IPS-20b (cell line): Measurements from ENCODE around the gene GTF3C4.

Experiments used
- H3K27ac ChIP-seq: one replicate; pipeline ENCODE4 v1.5.1; 2013; ENCODE audit warnings: low read length
- H3K27me3 ChIP-seq: 2 replicates; pipeline ENCODE4 v1.6.1; 2013; ENCODE audit warnings: mild to moderate bottlenecking, low read length, inconsistent platforms; ENCODE audit not compliant: insufficient read depth
- H3K36me3 ChIP-seq: 2 replicates; pipeline ENCODE4 v1.6.1; 2013; ENCODE audit warnings: low read depth, mild to moderate bottlenecking, inconsistent platforms, low read length, moderate library complexity; ENCODE audit not compliant: insufficient read depth
- H3K4me1 ChIP-seq: 2 replicates; pipeline ENCODE4 v1.6.1; 2013; ENCODE audit warnings: mild to moderate bottlenecking, control low read depth, inconsistent platforms, low read length, moderate library complexity; ENCODE audit not compliant: insufficient read depth
- H3K4me3 ChIP-seq: 2 replicates; pipeline ENCODE4 v1.5.1; 2013; ENCODE audit warnings: mild to moderate bottlenecking, low read length, inconsistent platforms
- H3K9ac ChIP-seq: 2 replicates; pipeline ENCODE4 v1.6.1; 2013; ENCODE audit warnings: low read depth, mild to moderate bottlenecking, inconsistent platforms, low read length, moderate library complexity
- H3K9me3 ChIP-seq: 2 replicates; pipeline ENCODE4 v1.6.1; 2013; ENCODE audit warnings: mild to moderate bottlenecking, low read depth, low read length, inconsistent platforms; ENCODE audit not compliant: insufficient read depth

GTF3C4 gene

DNA sequence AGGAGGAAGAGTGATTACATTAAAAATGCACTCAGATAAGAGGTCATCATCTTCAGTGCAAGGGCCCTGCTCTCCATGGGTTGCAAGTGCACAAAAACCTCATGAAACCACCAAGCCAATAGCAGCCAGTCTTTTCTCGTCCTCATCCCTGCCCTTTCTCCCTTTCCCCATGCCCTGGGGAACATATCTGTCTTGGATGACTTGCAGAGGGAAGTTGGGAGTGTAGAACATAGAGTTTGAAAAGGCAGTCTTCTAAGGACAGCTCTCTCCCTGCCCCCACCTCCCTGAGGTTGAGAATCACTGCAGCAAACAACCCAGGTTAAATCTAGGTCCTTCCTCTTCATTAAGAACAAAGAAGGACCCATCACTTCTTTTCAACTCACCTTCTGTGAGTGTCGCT is 22.5 kb upstream of the GTF3C4 start:
- Histone ChIP-seq H3K27me3 (no peaks in the 10 kb centered on the region), H3K36me3 (peaks cover 100% of the 10 kb centered on the region), H3K9ac (no peak overlapping the region), H3K27ac (no peak overlapping the region), H3K4me3 (no peak overlapping the region), H3K9me3 (no peaks in the 10 kb centered on the region), H3K4me1 (no peaks in the 10 kb centered on the region)

DNA sequence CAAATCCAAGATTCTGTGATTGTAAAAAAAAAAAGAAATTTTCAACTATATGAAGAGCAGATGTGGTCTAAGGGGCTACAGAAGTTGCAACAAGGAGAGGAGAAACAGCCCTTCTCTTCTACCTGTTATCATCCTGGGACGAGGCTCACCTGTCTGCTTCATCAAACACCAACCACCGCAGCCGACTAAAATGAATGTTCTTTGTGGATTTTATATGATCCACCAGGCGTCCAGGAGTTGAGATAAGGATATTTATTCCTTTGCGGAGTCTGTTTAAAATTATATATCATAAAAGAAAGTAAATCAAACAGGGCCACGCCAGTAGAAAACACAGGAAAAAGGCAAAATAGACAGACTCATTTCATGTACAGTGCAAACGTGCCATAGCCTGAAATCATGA is 22.0 kb upstream of the GTF3C4 start:
- Histone ChIP-seq H3K4me3 (no peak overlapping the region), H3K9ac (no peak overlapping the region), H3K9me3 (no peaks in the 10 kb centered on the region), H3K4me1 (no peaks in the 10 kb centered on the region), H3K36me3 (peaks cover 97% of the 10 kb centered on the region), H3K27me3 (no peaks in the 10 kb centered on the region), H3K27ac (no peak overlapping the region)

DNA sequence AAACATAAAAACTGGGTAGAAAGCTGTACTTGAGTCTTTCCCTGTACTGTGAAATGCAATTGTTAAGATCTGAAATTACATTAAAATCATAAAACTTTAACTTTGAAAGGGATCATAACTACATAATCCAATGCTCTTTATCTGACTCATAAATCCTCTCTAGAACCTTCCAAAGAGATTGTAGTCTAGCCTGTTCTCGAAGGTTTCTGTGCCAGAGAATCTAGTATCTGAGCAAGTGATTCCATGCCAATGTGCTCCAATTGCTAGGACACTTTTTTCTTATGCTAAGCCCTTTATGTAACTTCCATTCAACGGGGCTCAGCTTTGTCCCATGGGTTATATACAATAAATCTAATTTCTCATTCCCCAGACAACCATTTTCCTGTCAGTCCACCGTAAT is 21.6 kb upstream of the GTF3C4 start:
- H3K36me3 ChIP-seq = peaks cover 92% of the 10 kb centered on the region
- no peaks in the 10 kb centered on the region for H3K4me1 ChIP-seq
- no peaks in the 10 kb centered on the region for H3K9me3 ChIP-seq
- no peak overlapping the region for H3K9ac ChIP-seq
- no peak overlapping the region for H3K4me3 ChIP-seq
- H3K27me3 ChIP-seq = no peaks in the 10 kb centered on the region
- H3K27ac ChIP-seq = no peak overlapping the region

DNA sequence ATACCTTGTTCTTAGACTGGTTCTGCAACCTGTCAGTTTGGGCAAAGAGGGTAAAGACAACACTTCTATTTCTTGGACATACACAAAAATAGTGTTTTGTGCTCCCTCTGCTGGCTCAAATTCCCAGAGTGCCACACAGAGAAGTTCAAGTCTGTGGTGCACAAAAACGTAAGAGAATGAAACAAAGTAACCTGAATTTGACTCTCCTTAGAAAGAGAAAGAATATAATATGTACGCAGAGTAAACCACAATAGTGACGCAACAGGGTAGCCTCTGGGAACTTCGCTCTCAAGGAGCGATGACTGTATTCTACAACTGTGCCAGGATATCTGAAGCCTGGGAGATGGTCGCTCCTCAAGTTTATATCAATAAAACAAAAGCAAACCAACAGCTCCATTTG is 19.0 kb upstream of the GTF3C4 start:
- H3K27ac ChIP-seq = no peak overlapping the region
- peaks cover 73% of the 10 kb centered on the region for H3K36me3 ChIP-seq
- no peak overlapping the region for H3K4me3 ChIP-seq

DNA sequence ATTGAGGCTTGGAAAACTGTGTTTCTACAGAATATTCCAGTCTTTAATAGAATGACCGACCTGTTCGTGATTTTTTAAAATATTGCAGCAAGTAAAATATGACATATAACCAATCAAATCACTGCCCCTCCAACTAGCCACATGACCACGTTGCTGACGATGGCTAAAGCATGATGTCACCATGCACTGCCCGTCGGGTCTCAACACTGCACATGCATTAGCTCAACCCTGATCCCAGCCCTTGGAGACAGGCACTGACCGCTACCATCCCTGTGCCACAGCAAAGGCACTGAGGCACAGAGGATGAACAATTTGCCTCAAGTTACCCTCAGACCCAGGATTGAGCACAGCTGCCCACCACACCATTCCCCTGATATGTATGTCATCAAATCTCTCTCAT is 14.0 kb upstream of the GTF3C4 start:
- Histone ChIP-seq H3K4me1 (no peaks in the 10 kb centered on the region), H3K27me3 (no peaks in the 10 kb centered on the region), H3K4me3 (no peak overlapping the region), H3K9me3 (no peaks in the 10 kb centered on the region), H3K36me3 (peaks cover 71% of the 10 kb centered on the region), H3K9ac (no peak overlapping the region), H3K27ac (no peak overlapping the region)

More for the DNA sequence above, 19.0 kb upstream of the GTF3C4 start:
- H3K9me3 ChIP-seq = no peaks in the 10 kb centered on the region
- no peaks in the 10 kb centered on the region for H3K27me3 ChIP-seq
- H3K9ac ChIP-seq = no peak overlapping the region
- no peaks in the 10 kb centered on the region for H3K4me1 ChIP-seq

DNA sequence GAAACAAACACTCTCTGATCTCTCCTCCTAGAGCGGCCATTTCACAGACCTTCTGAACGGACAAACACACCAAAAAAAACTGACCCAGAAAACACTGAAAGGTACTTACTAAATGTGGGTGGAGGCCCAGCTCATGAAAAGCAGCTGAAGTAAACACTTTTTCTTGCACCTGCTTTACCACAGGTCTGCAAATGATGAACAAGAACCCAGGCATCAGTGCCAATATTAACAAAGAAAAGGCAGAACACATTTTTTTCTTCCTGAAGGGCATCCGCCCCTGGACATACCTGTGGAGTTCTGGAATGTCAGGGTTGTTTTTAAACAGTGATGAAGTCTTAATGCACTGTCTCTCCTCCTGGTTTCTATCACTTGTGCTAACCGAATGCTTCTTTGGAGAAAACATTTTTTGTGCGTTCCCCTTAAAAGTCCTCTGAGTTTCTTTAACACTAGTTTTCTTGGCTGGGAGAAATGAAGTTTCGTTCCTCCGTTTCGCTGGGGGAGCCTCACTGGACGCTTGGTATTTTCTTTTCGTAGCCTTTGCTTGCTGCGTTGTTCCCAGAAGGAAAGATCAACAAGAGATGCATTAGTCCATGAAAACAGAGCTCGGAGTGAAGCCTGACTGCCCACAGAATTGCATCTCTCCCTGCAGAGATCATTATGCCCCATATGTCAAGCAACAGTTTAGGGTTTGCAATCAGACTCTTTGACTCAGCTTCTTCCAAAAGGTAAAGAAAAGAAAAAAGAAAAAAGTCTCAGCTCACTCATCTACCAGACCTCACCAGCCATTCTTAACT is 7.9 kb upstream of the GTF3C4 start:
- Histone ChIP-seq H3K9ac (peak overlapping the region; percentile 57; the same call in 1 of the 2 replicates), H3K27me3 (no peaks in the 10 kb centered on the region), H3K4me1 (peaks cover 19% of the 10 kb centered on the region), H3K9me3 (no peaks in the 10 kb centered on the region), H3K27ac (no peak overlapping the region), H3K36me3 (peaks cover 55% of the 10 kb centered on the region), H3K4me3 (peak overlapping the region; percentile 44; the same call in 1 of the 2 replicates)

DNA sequence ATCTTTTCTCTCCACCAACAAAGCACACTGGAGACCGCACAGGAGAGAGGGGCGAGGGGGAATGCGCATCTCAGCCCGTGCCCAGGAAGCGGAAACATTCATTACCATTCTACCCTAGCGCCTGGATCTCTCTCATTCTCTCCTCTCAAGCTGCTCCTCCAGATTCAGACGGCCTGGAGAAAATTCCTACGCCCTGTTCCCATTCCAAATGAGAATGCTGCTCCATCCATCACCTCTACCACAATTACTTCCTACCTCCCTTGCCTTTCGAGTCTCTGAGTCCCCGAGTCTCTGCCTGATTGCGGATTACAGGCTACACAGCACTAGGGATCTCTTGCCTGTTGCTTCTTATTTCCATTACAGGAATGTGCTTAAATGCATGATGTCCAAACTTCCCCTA is 7.1 kb upstream of the GTF3C4 start:
- peak overlapping the region; percentile 44 for H3K4me3 ChIP-seq
- no peak overlapping the region for H3K27ac ChIP-seq
- H3K27me3 ChIP-seq = no peaks in the 10 kb centered on the region
- peaks cover 26% of the 10 kb centered on the region for H3K4me1 ChIP-seq
- no peaks in the 10 kb centered on the region for H3K9me3 ChIP-seq
- peaks cover 47% of the 10 kb centered on the region for H3K36me3 ChIP-seq
- H3K9ac ChIP-seq = peak overlapping the region; percentile 57; the same call in 1 of the 2 replicates

DNA sequence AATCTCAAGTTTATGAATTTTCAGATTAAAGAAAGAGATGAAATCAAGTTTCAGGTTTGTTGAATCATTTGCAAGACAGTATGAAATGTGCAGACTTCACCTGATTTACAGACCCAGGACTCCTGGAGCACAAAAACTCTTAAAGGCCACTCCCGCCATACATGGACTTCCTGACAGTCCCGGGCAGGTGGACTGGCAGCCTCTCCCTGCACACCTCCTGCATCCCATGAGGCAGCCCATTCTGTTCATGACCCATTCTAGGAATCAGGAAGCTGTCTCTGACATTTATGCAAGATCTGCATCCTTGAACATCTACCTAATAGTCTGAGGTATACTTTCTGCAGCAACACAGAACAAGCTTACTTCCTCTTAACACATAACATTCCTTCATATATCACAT is 6.4 kb upstream of the GTF3C4 start:
- no peak overlapping the region for H3K27ac ChIP-seq
- H3K36me3 ChIP-seq = peaks cover 40% of the 10 kb centered on the region
- no peak overlapping the region for H3K9ac ChIP-seq
- no peak overlapping the region for H3K4me3 ChIP-seq
- peaks cover 29% of the 10 kb centered on the region for H3K4me1 ChIP-seq
- no peaks in the 10 kb centered on the region for H3K9me3 ChIP-seq
- no peaks in the 10 kb centered on the region for H3K27me3 ChIP-seq

DNA sequence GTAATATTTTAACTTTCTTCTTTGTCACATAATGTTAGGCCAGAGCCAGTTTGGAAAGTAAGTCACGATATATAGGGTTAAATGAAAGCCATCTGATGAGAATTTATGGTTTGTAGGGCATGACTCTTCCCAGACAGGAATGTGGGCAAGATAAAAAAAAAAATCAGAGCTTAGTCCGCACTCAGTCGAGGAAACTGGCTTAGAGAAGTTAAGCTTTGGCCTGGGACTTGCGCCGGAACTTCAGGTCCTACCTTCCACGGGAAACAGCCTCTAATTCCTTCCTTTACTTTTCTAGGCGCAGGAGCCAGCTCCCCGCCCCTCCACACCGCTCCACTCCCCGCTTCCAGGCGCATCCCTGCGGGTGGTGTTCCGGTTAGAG is 956 bp upstream of the GTF3C4 start:
- H3K27ac ChIP-seq = peak overlapping the region; percentile 35
- peaks cover 24% of the 10 kb centered on the region; the same call in 1 of the 2 replicates for H3K4me1 ChIP-seq
- H3K36me3 ChIP-seq = peaks cover 9% of the 10 kb centered on the region; the same call in 1 of the 2 replicates
- no peaks in the 10 kb centered on the region for H3K9me3 ChIP-seq
- peak overlapping the region; percentile 84 for H3K4me3 ChIP-seq
- H3K9ac ChIP-seq = peak overlapping the region; percentile 89
- no peaks in the 10 kb centered on the region for H3K27me3 ChIP-seq

DNA sequence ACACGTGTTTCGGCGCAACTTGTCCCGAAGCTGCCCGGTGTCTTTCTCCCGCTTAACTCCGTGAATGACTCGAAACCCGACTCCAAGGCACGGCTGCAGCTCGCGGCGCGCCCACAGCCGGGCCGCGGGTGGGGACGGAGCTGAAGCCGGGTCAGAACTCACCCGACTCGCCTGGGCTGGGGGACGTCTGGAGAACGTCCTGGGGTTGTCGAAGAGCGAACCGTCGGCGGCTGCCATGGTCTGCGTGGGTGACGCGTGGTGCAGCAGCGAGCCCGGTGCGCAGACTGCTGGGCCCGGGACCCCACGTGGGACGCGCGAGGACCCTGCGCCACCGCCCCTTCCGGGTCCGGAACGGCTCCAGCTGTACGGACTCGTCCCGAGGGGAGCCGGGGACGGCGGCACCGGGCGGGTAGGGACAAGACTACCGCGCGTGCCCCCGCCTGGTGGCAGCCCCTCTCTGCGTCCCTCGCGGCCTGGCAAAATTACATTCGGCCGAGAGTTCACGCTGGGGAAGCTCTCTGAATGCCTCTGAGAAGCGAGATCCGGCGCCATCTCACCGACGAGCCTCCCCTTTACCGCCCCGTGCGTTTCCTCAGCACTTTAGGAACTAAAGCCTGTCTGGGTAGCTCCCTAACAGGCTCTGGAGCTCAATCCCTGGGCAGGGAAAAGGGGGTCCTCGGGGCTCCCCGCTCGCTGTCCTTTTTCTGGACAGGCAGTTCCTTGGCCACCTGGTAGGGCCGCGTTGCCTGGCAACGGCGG is 387 bp upstream of the GTF3C4 start, which contains the start of gene DDX31:
Gene DDX31 (minus strand): TSS at position 286 of the 759 bp plus-strand sequence. CDS start 49 bp downstream, at position 237.
- Histone ChIP-seq H3K27me3 (no peaks in the 10 kb centered on the region), H3K4me3 (peak within 1 kb of the TSS; percentile 84), H3K36me3 (peaks cover 9% of the 10 kb centered on the region; the same call in 1 of the 2 replicates), H3K9ac (peak within 1 kb of the TSS; percentile 89), H3K9me3 (no peaks in the 10 kb centered on the region), H3K27ac (peak within 1 kb of the TSS; percentile 35), H3K4me1 (peaks cover 24% of the 10 kb centered on the region; the same call in 1 of the 2 replicates)

DNA sequence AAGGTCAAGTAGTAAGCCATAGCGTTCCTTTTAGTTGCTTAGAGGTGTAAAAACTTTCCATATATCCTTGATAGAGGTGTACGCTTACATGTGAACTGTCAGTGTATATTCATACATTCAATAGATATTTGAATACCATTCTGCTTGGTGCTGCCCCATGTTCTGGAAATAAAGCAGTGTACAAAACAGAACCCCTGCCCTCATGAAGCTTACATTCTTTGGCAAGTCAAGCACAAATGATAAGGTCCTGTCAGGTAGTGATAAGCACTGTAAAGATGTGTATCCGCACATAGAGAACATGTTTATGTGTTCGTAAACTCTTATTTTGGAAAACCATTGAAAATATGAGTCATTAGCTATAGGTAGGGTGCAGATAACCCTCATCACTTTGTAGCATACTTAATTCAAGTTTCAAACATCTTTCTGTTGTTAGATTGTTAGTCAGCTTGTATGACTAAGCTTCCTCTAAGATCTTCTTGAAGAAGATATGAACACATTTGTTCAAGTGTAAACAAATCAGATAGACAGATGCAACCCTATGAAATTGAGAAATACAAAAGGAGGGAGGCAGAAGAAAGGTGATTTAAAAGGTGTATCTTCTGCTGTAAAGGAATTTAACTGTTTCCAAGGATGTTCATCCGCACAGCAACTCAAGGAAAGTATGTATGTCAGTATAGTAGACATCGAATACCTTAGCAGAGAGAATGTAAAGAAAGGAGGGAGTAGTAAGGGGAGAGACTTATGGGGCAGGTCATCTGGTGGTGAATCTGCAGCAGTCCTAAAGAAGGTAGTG is 1.6 kb downstream of the GTF3C4 start:
- Histone ChIP-seq H3K27ac (no peak overlapping the region), H3K36me3 (0 out of 2 replicates have a peak, but pooled peaks cover 3% of the 10 kb centered on the region)

More for the DNA sequence above, 1.6 kb downstream of the GTF3C4 start:
- Histone ChIP-seq H3K27me3 (no peaks in the 10 kb centered on the region), H3K4me1 (peaks cover 21% of the 10 kb centered on the region; the same call in 1 of the 2 replicates), H3K4me3 (peak overlapping the region; percentile 84), H3K9ac (peak overlapping the region; percentile 89; the same call in 1 of the 2 replicates), H3K9me3 (no peaks in the 10 kb centered on the region)
